HG02678 (cell line): ENCODE measurements around the gene AP4B1.
A peak's percentile ranks its signal among the peaks of the same experiment; 100 is the strongest.

ENCODE experiments used
- ATAC-seq: cut with Tn5 transposase; IDR thresholded peaks from one replicate; pipeline ENCODE4 v1.9.1; 2021; ENCODE audit warnings: mild to moderate bottlenecking, moderate library complexity; ENCODE audit not compliant: unreplicated experiment

The AP4B1 gene

DNA sequence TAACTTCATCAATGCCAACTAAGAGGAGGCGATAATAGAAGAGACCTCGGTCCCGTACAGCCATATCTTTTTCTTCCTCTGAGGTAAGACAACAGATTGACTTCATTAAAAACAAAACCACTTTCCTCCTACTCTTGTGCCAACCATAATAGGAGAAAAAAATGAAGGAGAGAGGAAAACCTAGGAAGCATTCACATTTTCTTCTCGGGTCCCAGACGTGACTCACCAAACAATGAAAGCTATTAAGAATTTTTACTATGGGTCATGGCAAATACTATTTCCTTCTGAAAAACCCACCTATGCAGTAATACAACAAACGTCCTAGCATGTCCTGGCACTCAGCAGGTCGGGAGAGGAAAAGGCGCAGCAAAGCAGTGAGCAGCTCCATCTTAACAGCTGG is 8.6 kb downstream of the AP4B1 start:
- ATAC-seq, result no peak

DNA sequence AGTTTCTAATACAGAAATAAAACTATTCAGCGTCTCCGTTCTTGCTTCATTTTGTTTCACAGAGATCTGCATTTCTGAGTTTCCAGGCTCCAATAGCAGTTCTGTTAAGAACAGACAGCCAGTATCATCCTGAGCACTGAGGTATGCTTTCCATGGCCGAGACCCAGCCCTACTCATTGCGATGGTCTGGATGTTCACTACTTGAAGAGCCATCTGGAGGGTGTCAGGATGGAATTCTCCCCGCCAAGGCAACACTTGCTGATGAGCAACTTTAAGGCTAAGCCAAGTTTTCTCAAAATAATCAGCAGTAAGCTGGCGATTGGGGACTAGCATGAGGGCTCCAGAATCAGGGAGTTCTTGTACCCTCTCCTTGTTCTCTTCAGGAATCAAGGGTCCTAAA is 9.5 kb downstream of the AP4B1 start:
- no peak for ATAC-seq

DNA sequence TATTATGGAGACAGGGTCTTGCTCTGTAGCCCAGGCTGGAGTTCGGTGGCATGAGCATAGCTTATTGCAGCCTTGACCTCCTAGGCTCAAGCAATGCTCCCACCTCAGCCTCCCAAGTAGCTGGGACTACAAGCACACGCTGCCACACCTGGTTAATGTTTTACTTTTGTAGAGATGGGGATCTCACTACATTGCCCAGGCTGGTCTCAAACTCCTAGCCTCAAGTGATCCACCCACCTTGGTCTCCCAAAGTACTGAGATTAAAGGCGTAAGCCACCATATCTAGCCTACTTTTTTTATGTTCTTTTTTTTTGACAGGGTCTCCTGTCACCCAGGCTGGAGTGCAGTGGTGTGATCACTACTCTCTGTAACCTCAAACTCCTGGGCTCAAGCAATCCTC is 11.3 kb downstream of the AP4B1 start:
- no peak for ATAC-seq

DNA sequence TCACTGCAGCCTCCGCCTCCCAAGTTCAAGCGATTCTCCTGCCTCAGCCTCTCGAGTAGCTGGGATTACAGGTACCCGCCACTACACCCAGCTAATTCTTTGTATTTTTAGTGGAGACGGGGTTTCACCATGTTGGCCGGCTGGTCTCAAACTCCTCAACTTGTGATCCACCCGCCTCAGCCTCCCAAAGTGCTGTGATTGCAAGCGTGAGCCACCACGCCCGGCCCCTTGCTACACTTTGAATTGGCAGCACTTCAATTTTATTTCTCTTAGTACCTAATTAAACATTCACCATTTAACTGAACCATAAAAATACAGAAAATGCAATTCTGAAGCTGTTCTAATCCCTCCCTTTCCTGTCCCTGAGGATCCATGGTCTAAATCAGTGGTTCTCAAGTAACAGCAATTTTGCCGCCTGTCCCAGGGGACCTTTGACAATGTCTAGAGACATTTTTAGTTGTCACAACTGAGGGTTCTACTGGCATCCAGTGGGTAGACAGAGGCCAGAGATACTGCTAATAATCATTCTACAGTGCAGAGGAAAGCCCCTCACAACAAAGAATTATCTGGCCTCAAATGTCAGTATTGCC is 12.9 kb downstream of the AP4B1 start:
- no peak for ATAC-seq

DNA sequence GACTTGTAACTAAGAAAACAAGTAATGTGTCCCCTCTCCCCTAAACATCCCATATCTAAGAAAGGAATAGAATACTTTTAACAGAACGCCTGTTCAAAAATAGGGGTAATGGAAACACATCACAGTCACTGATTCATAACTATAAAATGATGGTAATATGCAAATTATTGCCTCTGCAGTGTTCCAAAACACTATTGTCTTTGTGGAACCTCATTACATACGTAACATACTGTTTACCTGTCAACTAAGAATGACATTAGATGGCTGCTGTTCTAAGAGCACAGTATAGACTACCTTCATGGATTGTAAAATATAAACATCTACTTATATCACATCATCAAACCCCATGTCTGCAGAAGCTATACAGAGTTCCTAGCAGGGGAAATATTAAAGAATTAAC is 13.8 kb downstream of the AP4B1 start:
- ATAC-seq, result no peak

DNA sequence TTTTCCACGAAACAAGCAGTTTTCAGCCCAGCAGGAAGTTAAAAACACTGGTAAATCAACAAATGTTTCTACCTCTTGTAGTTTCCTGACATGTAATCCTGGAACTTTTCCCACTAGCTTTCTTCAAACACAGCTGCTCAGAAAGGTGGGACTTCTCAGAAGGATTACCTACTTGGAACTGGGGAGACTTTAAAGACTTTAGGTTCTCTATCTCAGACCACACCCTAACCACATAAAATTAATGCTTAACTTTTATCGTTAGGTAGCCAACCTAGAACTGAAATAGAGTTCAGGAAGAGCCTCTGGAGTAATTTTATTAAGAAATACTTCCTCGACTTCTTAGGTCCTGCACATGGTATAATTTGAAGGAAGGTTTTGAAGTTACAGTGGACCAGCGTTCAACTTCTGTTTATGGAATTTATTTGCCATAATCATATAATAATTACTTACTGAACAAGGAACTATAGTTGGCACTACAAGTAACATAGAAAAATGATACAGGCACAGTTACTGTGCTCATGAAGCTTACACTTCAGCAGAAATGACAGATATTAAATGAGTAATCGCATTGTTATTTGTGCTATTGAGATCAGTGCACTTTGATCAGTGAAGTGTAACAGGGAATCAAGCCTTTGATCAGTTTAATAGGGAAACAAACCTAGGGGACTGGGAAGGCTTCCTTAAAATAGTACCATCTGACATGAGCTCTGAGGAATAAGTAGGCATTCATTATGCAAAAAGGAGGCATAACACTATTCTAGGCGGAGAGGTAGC is 17.0 kb downstream of the AP4B1 start, which contains the start of gene BCL2L15:
Gene BCL2L15, minus strand, starts transcription at position 180 of the 774 bp plus-strand sequence. CDS start 206 bp downstream, outside the sequence.
- ATAC-seq, result no peak

DNA sequence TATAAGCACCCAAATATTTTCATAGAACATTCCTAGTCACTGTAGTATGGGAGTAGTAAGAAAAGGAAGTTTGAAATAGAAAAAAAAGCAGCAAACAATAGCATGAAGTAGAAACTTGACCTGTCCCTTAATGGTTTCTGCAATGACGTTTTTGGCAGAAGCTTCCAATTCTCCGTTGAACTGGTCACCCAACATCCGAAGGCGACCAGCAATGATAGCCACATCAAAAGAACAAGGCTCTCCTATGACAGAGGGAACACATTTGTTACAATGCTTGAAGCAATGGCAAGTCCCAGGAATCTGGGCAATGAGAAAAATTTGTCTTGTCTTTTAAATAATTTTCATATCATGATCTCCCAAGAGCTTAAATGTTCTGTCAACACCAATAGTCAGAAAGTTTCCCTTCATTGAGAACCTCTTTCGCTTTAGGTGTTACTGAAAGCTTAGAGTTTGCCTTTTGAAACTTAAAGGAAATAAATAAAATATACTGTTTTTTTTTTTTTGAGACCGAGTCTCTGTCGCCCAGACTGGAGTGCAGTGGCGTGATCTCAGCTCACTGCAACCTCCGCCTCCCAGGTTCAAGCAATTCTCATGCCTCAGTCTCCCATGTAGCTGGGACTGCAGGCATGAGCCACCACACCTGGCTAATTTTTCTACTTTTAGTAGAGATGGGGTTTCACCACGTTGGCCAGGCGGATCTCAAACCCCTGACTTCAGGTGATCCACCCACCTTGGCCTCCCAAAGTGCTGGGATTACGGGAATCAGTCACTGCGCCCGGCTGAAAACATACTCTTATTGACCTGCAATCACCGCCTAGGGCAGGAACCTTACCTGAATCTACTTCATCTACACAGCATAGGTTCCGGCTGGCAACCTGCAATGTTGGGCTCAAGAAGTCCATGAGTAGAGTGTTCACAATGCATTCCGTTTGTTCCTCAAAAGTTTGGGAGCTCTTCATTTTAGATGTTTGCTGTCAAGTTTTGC is 17.9 kb downstream of the AP4B1 start:
- ATAC-seq, result no peak

DNA sequence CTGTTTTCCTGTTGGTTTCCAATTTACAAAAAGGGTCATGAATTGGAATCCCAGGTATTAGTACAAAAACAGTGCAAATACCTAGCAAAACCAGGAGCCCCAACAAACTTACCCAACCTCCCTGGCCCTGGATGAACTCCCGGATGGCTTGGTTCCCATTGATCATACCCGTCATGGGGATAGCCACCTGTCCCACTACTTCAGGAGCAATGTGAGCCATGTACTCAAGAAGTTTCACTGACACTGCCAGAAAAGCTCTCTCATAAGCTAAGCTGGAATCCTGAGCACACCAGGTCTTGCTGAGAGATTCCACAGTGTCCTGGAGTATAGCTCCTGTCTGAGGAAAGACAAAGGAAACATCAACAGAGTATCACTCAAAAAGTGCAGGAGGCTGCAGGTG is 22.9 kb downstream of the AP4B1 start:
- ATAC-seq, result no peak

DNA sequence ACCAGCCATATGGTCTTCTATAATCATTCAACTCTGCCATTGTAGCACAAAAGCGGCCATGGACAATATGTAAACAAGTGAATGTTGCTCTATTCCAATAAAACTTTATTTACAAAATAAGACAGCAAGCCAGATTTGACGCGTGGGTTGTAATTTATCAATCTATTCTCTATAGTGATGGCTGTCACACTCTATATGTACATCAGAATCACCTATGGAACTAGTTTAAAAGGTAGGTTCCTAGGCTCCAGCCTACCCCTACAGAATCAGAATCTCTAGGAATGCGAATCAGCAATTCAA is 24.9 kb downstream of the AP4B1 start:
- ATAC-seq, result no peak

DNA sequence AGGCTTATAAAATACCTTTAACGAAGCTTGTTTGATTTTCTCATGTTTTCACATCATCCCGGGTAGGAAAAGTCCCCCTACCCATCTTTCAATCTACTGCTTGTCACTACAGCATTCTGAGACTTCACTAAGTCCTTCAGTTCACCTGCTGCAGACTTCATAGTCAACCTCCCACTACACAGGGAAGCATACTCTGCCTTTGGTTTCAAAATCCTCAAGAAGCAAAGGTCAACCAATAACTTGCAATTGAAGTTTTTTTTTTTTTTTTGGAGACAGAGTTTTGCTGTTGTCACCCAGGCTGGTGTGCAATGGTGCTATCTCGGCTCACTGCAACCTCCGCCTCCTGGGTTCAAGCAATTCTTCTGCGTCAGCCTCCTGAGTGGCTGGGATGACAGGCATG is 28.4 kb downstream of the AP4B1 start:
- no peak for ATAC-seq

DNA sequence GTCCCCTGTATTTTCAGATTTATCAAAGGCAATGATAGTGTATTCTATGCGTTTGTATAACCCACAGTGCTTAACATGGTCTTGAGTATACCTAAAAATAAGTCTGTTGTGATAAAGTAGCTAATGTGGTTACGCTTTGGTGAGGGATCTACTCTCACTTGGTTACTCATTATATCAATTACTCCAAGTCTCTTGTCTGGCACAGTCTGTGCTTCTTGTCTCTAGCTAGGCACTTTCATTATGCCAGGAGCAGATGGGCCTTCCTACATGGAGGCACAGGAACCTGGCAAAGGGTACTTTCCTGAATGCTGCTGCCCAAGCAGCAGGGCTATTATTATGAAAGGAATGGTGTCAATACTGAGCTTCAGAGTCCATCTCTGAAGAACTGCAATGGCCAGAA is 28.9 kb downstream of the AP4B1 start:
- peak; percentile 39 for ATAC-seq

DNA sequence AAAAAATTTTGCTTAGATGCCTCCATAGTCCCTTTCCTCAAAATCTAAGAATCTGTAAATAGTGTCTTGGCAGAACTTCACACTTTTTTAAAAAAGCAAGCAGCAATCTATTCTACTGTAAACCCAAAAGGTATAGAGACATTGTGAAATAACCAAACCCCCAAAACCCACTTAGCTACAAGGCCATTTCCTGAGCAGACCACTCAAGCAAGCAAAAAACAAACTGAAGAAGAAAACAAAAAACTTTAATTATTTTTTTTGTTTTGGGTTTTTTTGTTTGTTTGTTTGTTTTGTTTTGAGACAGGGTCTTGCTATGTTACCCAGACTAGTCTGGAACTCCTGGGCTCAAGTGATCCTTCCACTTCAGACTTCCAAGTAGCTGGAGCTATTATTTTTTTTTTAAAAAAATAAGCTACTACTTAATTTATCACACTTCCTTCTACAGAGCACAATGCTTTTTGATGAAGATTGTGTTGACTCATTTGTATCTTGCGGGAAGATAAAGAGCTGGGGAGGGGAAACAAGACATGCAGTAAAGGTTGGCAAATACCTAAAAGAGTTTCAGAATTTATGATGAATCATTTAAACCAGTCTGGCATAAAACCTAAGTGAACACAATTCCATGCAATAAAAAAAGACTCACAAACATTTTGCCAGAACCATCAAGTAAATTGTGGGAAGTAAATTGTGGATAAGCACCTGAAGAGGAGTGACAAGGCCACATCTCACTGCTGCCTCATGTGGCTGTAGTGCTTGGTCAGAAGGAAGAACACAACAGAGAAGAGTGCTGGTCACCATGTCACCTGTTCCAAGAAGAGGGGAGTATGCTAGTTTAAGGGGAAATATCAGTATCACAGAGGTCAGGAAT is 30.4 kb downstream of the AP4B1 start:
- no peak for ATAC-seq

DNA sequence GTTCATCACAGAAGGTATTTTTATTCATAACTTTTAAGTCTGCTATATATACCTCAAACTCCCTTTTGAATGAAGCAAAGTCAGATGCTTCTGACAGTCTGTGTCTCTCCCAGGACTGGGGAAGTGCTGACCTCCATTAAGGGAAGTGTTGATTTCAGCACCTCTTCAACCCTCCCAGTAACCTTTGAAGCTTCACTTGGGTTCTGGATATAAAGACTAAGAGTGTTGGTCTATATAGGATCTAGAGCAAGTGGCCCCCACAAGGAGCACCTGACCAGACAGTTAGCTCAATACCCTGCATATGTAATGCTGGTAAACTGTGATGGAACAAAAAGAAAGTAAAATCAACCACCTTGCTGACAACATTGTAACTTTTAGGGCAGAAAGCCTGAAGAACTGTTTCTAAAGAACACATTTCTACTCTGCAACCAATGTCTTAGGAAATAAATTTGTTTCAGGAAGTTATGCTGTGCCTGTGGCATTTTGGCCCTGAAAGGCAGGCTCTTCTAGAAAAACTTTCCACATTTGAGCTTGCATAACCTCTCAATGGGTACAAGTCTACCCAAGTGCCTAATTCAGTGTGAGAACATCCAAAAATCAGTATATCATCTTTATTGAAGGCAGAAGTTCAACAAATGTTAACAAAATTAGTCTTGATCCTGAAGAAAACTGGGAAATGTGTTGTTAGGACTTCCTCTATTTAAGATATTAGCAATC is 32.2 kb downstream of the AP4B1 start:
- peak; percentile 6 for ATAC-seq

DNA sequence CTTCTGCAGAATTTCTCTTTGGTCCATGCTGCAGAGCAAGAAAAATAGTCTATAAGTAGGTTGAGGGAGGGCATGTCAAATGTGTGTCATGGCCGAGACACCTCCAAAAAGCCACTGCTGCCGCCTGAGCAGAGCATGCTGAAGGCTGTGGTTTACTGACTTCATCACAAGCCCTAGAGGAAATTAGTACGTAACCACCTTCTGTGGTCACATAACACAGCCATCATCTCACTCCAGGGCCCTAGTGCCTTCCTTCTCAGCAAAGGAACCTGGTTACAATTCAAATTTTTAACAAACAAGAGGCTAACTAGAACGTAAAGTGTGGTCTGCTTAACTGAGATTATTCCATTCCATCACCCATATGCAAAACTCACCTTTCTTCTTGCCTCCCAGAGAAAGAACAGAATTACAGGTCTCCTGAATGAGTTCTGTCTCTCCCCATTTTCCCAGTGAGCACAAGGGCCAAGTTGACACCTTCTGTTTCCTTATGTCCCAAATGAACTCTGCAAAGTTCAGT is 32.9 kb downstream of the AP4B1 start, which contains the start of gene PTPN22:
Gene PTPN22, minus strand, starts transcription at position 116 of the 517 bp plus-strand sequence.
- ATAC-seq, result peak; percentile 92

DNA sequence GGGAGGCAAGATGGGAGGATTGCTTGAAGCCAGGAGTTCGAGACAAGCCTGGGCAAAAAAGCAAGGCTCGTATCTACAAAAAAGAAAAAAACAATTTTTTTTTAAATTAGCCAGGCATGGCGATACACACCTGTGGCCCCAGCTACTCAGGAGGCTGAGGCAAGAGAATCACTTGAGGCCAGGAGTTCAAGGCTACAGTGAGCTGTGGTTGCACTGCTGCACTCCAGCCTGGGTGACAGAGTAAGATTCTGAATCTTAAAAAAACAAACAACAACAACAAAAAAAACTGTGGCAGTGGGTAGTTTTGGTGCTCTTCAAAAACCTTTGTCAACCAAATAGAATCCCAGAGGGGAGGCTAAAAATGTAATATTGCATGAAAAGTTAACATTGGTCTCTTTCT is 33.8 kb downstream of the AP4B1 start:
- ATAC-seq, result no peak

DNA sequence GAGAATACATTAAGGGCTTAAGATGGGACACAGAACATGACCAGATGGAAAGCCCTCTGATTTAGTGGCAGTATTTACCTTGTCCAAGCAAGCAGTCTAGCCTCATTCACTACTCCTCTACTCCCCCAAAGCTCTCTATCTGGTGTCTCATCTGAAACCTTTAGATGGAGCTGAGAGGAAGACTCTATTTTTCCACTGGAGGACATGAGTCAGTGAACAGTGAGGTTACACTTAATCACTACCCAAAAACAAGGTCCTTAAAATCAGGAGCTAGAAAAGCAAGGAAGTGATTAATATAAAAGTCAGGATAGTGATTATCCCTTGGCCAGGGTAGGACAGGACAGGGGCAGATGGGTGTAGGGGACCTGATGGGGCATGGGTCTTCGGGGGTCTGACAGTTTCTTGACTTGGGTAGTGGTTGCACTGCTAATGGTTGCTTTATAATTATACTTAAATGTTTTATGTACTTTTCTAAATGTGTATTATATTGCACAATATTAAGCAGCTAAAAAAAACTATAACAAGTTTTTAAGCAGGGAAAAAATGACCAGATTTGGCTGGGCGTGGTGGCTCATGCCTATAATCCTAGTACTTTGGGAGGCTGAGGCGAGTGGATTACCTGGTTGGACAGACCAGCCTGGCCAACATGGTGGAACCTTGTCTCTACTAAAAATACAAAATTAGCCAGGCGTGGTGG is 36.1 kb downstream of the AP4B1 start:
- ATAC-seq, result no peak

DNA sequence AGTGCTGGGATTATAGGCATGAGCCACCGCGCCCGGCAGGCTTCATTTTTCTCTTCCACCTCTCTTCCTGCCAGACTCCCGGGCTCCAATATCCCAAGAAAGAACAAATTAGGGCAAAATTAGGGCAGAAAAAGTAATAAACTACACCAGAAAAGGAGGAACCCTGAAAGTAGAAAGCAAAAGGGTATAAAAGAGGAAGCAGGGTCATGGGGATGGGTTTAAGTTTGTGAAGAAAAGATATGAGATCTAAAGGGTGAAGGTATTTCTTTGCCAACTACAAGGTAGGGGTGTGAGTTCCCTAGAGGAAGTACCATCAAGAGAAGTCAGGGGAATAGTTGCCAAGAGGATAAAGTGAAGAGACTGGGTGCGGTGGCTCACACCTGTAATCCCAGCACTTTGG is 43.0 kb downstream of the AP4B1 start:
- no peak for ATAC-seq

DNA sequence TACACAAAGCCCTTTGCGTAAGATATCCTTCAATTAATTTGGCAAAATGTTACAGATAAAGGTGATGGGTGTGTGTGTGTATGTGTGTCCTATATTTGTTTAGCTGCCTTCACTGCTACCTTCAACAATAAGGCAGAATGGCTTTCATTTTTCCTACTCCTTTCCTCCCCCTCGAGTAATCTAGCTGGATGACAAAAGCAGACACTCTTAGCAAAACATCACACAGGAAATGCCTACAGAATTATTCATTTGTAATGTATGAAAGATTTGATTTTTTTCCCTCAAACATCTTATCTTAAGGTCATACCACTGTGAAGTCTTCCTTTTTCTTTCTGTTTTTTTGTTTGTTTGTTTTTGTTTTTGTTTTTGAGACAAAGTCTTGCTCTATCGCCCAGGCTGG is 43.7 kb downstream of the AP4B1 start:
- ATAC-seq, result no peak

DNA sequence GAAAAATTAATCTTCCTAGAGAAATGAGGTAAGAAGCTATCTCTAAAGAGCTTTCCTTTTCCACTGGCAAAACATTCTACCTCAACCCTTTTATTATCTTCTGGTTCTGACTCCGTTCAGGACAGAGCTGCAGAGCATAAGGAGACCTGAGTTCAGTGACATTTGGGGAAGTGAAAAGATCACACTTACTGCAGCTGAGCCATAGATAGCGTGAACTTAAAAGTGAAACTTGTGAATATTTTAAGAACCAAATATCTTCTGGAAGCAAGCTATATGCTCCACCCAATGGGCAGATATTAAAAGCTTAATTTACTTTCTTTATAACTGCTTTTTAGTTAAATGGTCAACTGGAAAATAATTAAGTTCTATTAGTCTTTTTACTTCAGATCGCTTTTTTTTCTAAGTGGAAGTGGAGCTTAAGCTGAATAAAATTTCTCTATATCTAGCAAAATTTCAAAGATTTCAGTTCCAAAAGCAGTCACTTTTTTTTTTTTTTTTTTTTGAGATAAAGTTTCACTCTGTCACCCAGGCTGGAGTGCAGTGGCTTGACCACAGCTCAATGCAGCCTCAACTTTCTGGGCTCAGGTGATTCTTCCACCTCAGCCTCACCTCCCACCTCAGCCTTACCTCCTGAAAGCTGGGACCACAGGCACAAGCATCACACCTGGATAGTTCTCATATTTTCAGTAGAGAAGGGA is 45.0 kb downstream of the AP4B1 start:
- ATAC-seq, result peak; percentile 90
